Measurements from ENCODE around the gene ACAP2.

- TF ChIP-seq GATA2 (IDR thresholded peaks at IDR 0.05; ENCODE audit: low read depth, low read length) (no peak), GATA3 (IDR thresholded peaks at IDR 0.05; ENCODE audit: low read depth, low read length) (no peak)
Measured at GRCh38 chr3:195401943-195402342, 40.9 kb downstream of the ACAP2 start.

Data from SH-SY5Y (cell line).